ENCODE measurements around the gene ABLIM3. TPM values are rescaled to one million over a fixed set of nuclear protein-coding genes. Genes with fewer than 3 reads are reported as not detected.

ABLIM3 gene
- total and polyA plus RNA-seq, 9 of the 15 experiments (the other 6 are each of a cell fraction or from before 2014, with no cell fraction given) = 0.03 to 0.38 (median 0.11) TPM

DNA sequence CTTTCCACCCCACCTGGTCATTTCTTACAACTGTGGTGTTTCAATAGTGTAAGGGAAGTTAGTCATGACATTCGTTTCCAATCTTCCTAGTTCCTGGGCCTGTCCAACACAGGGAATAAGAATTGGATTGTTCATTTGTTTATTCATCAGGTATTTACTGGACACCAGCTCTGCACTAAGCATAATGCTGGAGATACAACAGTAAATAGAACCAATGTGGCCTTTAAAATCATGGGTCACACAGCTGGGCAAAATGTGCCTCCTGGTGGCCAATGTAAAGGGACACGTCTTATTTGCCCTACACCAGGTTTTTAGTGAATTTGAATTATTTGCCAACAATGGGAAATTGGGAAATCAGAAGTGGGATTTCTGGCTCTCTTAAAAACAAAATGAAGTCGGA is 10.4 kb downstream of the ABLIM3 start:
- no peak overlapping the region for H3K27ac ChIP-seq (ENCODE audit: extremely low read depth, low read depth, low read length)
- peaks cover 0 to 10% of the 10 kb centered on the region in 2 experiments; a peak in 1 of 5 replicates for H3K27me3 ChIP-seq (ENCODE audit: control insufficient read depth in 2 of 2, insufficient read depth in 2 of 2, low read length in 2 of 2)
- H3K79me2 ChIP-seq (ENCODE audit: control insufficient read depth, insufficient read depth, low read length) = no peaks in the 10 kb centered on the region
- no peak for FAIRE-seq
- no peak for ATAC-seq
- WGBS (ENCODE audit: insufficient coverage, low coverage, missing lambda C conversion rate) = 15% methylated on average over 3 of the region's 3 CpGs
- CTCF ChIA-PET (ENCODE audit: low intra/inter-chr PET ratio) = no interaction called here
- H4K20me1 ChIP-seq (replicated peaks; ENCODE audit: control insufficient read depth, insufficient read depth, low read length) = no peaks in the 10 kb centered on the region
- no peak overlapping the region for H3K4me2 ChIP-seq (ENCODE audit: insufficient read depth, low read length)
- no peaks in the 10 kb centered on the region for H3K9me1 ChIP-seq (ENCODE audit: control insufficient read depth, insufficient read depth, low read length)
- BruUV-seq (replicated peaks) = no TSS peak
- no peak overlapping the region for H2AFZ ChIP-seq (ENCODE audit: low read depth, low read length)
- POLR2A ChIA-PET = no interaction called here
- intact Hi-C loops (cut with micrococcal nuclease) = no loop called here
- no peaks in the 10 kb centered on the region for H3K36me3 ChIP-seq (ENCODE audit: control insufficient read depth, insufficient read depth, low read length)
- H3K4me3 ChIP-seq = no peak overlapping the region
- no peak overlapping the region for H3K9ac ChIP-seq (ENCODE audit: insufficient read depth in 1 of 2, low read depth in 2 of 2, low read length in 2 of 2)
- DNase-seq (ENCODE audit: extremely low read depth in 1 of 4, low spot score in 3 of 4) = no peak
- peaks cover 2 to 31% of the 10 kb centered on the region in 2 experiments; a peak in 4 of 5 replicates for H3K4me1 ChIP-seq (replicated peaks in 1 of 2; ENCODE audit: control insufficient read depth in 2 of 2, insufficient read depth in 2 of 2, low read length in 2 of 2)
- no peaks in the 10 kb centered on the region for H3K9me3 ChIP-seq (replicated peaks; ENCODE audit: control insufficient read depth, insufficient read depth, low read depth, low read length)
- in situ Hi-C loops (cut with MboI) = no loop called here
- TF ChIP-seq, protein P1, sequence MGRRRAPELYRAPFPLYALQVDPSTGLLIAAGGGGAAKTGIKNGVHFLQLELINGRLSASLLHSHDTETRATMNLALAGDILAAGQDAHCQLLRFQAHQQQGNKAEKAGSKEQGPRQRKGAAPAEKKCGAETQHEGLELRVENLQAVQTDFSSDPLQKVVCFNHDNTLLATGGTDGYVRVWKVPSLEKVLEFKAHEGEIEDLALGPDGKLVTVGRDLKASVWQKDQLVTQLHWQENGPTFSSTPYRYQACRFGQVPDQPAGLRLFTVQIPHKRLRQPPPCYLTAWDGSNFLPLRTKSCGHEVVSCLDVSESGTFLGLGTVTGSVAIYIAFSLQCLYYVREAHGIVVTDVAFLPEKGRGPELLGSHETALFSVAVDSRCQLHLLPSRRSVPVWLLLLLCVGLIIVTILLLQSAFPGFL (CRISPR knock-in tag; IDR thresholded peaks at IDR 0.05) = no peak
- peak; percentile 21; the same call in 1 of the 2 replicates for TF ChIP-seq ZNF589 (CRISPR knock-in tag; IDR thresholded peaks at IDR 0.05; ENCODE audit: low read depth)
- TF ChIP-seq, protein P2, sequence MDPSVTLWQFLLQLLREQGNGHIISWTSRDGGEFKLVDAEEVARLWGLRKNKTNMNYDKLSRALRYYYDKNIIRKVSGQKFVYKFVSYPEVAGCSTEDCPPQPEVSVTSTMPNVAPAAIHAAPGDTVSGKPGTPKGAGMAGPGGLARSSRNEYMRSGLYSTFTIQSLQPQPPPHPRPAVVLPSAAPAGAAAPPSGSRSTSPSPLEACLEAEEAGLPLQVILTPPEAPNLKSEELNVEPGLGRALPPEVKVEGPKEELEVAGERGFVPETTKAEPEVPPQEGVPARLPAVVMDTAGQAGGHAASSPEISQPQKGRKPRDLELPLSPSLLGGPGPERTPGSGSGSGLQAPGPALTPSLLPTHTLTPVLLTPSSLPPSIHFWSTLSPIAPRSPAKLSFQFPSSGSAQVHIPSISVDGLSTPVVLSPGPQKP (CRISPR knock-in tag; IDR thresholded peaks at IDR 0.05) = no peak
- no peak for TF ChIP-seq ASH1L (IDR thresholded peaks at IDR 0.05; ENCODE audit: borderline replicate concordance, low read depth, partially characterized antibody)
- no peak for TF ChIP-seq POU5F1 (IDR thresholded peaks at IDR 0.05; ENCODE audit: borderline replicate concordance, low read depth, low read length, partially characterized antibody)
- no peak for TF ChIP-seq ZNF212 (CRISPR knock-in tag; IDR thresholded peaks at IDR 0.05)
- TF ChIP-seq KLF16 (IDR thresholded peaks at IDR 0.05) = no peak
- no peak for TF ChIP-seq RUNX1 (IDR thresholded peaks at IDR 0.05; ENCODE audit: low read depth)
- TF ChIP-seq, protein P3, sequence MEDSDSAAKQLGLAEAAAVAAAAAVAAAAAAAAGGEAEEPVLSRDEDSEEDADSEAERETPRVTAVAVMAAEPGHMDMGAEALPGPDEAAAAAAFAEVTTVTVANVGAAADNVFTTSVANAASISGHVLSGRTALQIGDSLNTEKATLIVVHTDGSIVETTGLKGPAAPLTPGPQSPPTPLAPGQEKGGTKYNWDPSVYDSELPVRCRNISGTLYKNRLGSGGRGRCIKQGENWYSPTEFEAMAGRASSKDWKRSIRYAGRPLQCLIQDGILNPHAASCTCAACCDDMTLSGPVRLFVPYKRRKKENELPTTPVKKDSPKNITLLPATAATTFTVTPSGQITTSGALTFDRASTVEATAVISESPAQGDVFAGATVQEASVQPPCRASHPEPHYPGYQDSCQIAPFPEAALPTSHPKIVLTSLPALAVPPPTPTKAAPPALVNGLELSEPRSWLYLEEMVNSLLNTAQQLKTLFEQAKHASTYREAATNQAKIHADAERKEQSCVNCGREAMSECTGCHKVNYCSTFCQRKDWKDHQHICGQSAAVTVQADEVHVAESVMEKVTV (CRISPR knock-in tag; IDR thresholded peaks at IDR 0.05) = no peak
- TF ChIP-seq, protein P4, sequence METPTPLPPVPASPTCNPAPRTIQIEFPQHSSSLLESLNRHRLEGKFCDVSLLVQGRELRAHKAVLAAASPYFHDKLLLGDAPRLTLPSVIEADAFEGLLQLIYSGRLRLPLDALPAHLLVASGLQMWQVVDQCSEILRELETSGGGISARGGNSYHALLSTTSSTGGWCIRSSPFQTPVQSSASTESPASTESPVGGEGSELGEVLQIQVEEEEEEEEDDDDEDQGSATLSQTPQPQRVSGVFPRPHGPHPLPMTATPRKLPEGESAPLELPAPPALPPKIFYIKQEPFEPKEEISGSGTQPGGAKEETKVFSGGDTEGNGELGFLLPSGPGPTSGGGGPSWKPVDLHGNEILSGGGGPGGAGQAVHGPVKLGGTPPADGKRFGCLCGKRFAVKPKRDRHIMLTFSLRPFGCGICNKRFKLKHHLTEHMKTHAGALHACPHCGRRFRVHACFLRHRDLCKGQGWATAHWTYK (CRISPR knock-in tag; IDR thresholded peaks at IDR 0.05) = no peak
- no peak for TF ChIP-seq MYNN (IDR thresholded peaks at IDR 0.05)
- no peak for TF ChIP-seq MYNN (CRISPR knock-in tag; IDR thresholded peaks at IDR 0.05)
- no peak for TF ChIP-seq RFX7 (CRISPR knock-in tag; IDR thresholded peaks at IDR 0.05)
- TF ChIP-seq RAD21 (CRISPR knock-in tag; conservative IDR thresholded peaks at IDR 0.05 in 1 of 2, IDR thresholded peaks at IDR 0.05 in 1 of 2) = peak in 1 of 2 experiments; percentile 42; a peak in 3 of 4 replicates
- TF ChIP-seq ARNT (IDR thresholded peaks at IDR 0.05) = no peak
- TF ChIP-seq SIRT6 (IDR thresholded peaks at IDR 0.05; ENCODE audit: low read depth, low read length) = no peak
- TF ChIP-seq YY1 (IDR thresholded peaks at IDR 0.05; ENCODE audit: borderline replicate concordance in 1 of 3, control insufficient read depth in 1 of 3, extremely low read depth in 1 of 3, insufficient read depth in 3 of 3, insufficient read length in 1 of 3, insufficient replicate concordance in 2 of 3, low read depth in 1 of 3, low read length in 2 of 3) = no peak
- TF ChIP-seq PCBP2 (IDR thresholded peaks at IDR 0.05; ENCODE audit: low read depth, low read length, poor library complexity, severe bottlenecking) = no peak

All from K562 (cell line).